GM15510 (cell line): ENCODE measurements around the gene EXOC4.

Experiments used
- POLR2A ChIP-seq: IDR thresholded peaks from 3 replicates; pipeline ENCODE4 v1.6.1; 2011; ENCODE audit warnings: borderline replicate concordance; ENCODE audit not compliant: insufficient read length; ENCODE audit errors: extremely low read depth

Gene EXOC4

GRCh38 chr7:133724694-133725093 lies 471.8 kb downstream of the EXOC4 start:
- TF ChIP-seq POLR2A: no peak

GRCh38 chr7:133727476-133728214 lies 474.8 kb downstream of the EXOC4 start:
- no peak for TF ChIP-seq POLR2A

- TF ChIP-seq POLR2A: no peak
Measured at GRCh38 chr7:133730360-133730759, 477.5 kb downstream of the EXOC4 start.

GRCh38 chr7:133733401-133733800 lies 480.5 kb downstream of the EXOC4 start:
- TF ChIP-seq POLR2A: no peak

GRCh38 chr7:133735222-133735621 lies 482.3 kb downstream of the EXOC4 start:
- no peak for TF ChIP-seq POLR2A

GRCh38 chr7:133739817-133740216 lies 486.9 kb downstream of the EXOC4 start:
- no peak for TF ChIP-seq POLR2A

GRCh38 chr7:133741078-133741477 lies 488.2 kb downstream of the EXOC4 start:
- TF ChIP-seq POLR2A: no peak

GRCh38 chr7:133741703-133742102 lies 488.8 kb downstream of the EXOC4 start:
- TF ChIP-seq POLR2A: no peak

GRCh38 chr7:133742709-133743538 lies 490.0 kb downstream of the EXOC4 start:
- TF ChIP-seq POLR2A: no peak

GRCh38 chr7:133744451-133744850 lies 491.6 kb downstream of the EXOC4 start:
- TF ChIP-seq POLR2A: no peak

GRCh38 chr7:133746305-133746704 lies 493.4 kb downstream of the EXOC4 start:
- no peak for TF ChIP-seq POLR2A

- TF ChIP-seq POLR2A: no peak
Measured at GRCh38 chr7:133746847-133747246, 494.0 kb downstream of the EXOC4 start.

- no peak for TF ChIP-seq POLR2A
Measured at GRCh38 chr7:133748443-133749407, 495.8 kb downstream of the EXOC4 start.

GRCh38 chr7:133750287-133750686 lies 497.4 kb downstream of the EXOC4 start:
- no peak for TF ChIP-seq POLR2A

- TF ChIP-seq POLR2A: no peak
Measured at GRCh38 chr7:133751079-133751478, 498.2 kb downstream of the EXOC4 start.
